GM12865 (cell line): Measurements from ENCODE around the gene SOX10.

Source experiments
- DNase-seq: peaks from one replicate; pipeline ENCODE4 v3.0.0; 2010; ENCODE audit warnings: low read depth
- H3K4me3 ChIP-seq: 2 replicates; pipeline ENCODE4 v1.5.1; 2011; ENCODE audit warnings: mild to moderate bottlenecking, low read depth, low read length, control low read depth
- CTCF ChIP-seq: IDR thresholded peaks from 2 replicates; pipeline ENCODE4 v1.5.1; 2011; ENCODE audit warnings: low read length, control low read depth, low read depth, inconsistent platforms; ENCODE audit not compliant: insufficient read depth; ENCODE audit errors: missing control alignments

Gene SOX10

GRCh38 chr22:37999236-37999635 is 14.9 kb upstream of the SOX10 start:
- no peak overlapping the region for H3K4me3 ChIP-seq
- DNase-seq = no peak
- no peak for TF ChIP-seq CTCF

- no peak overlapping the region for H3K4me3 ChIP-seq
Observed at GRCh38 chr22:37998543-37998942, 14.2 kb upstream of the SOX10 start.

GRCh38 chr22:37996515-37997246 is 12.3 kb upstream of the SOX10 start:
- H3K4me3 ChIP-seq = no peak overlapping the region
- no peak for DNase-seq
- TF ChIP-seq CTCF = peak; percentile 7

More at GRCh38 chr22:37998543-37998942, 14.2 kb upstream of the SOX10 start:
- no peak for TF ChIP-seq CTCF
- DNase-seq = no peak

GRCh38 chr22:37996079-37996478 is 11.7 kb upstream of the SOX10 start:
- TF ChIP-seq CTCF = no peak
- no peak overlapping the region for H3K4me3 ChIP-seq
- peak; percentile 22 for DNase-seq

- DNase-seq = no peak
- no peak overlapping the region for H3K4me3 ChIP-seq
- no peak for TF ChIP-seq CTCF
Observed at GRCh38 chr22:37995460-37995859, 11.1 kb upstream of the SOX10 start.

GRCh38 chr22:37994982-37995381 is 10.6 kb upstream of the SOX10 start:
- TF ChIP-seq CTCF = no peak
- DNase-seq = no peak
- no peak overlapping the region for H3K4me3 ChIP-seq

GRCh38 chr22:37994049-37994448 is 9.7 kb upstream of the SOX10 start:
- TF ChIP-seq CTCF = no peak
- DNase-seq = peak; percentile 14
- no peak overlapping the region for H3K4me3 ChIP-seq
